ENCODE measurements around the gene PCDH9. TPM values are rescaled to one million over a fixed set of nuclear protein-coding genes. Genes with fewer than 3 reads are reported as not detected.
"Not testable (repeated sequence)": the region's sequence is repeated elsewhere in the genome, so short reads cannot be mapped to it uniquely, and the experiment has no call there.

The PCDH9 gene
- total RNA-seq, 1 donor from 2014 or later: 9.8 TPM

DNA sequence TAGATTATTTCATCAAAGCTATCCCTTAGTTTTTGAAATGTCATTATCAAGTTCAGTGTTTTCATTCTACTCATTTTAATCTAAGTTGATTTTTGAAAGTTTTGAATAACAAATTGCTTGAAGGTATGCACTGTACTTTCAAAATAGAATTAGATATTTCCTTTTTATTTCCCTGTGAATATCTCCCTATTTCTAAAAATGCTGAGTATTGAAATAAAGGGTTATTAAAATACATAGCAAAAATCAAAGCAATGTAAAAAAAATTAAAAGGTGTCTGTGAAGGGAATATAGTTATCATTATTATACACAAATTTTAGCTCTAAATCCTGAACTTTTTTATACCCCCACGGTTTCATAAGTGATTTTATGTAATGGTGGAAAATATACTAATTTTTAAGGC is 967.8 kb downstream of the PCDH9 start:
- H3K9me3 Mint-ChIP-seq (ENCODE audit: low read depth): peaks cover 12% of the 10 kb centered on the region
- peaks cover 9% of the 10 kb centered on the region for H3K4me1 Mint-ChIP-seq (ENCODE audit: low read depth)
- DNase-seq (ENCODE audit: low spot score): no peak
- peaks cover 4% of the 10 kb centered on the region for H3K36me3 Mint-ChIP-seq (ENCODE audit: low read depth)
- no peak overlapping the region for H3K4me3 Mint-ChIP-seq (ENCODE audit: unreplicated experiment)
- H3K27me3 Mint-ChIP-seq (ENCODE audit: low read depth): no peaks in the 10 kb centered on the region
- TF ChIP-seq, protein P1, sequence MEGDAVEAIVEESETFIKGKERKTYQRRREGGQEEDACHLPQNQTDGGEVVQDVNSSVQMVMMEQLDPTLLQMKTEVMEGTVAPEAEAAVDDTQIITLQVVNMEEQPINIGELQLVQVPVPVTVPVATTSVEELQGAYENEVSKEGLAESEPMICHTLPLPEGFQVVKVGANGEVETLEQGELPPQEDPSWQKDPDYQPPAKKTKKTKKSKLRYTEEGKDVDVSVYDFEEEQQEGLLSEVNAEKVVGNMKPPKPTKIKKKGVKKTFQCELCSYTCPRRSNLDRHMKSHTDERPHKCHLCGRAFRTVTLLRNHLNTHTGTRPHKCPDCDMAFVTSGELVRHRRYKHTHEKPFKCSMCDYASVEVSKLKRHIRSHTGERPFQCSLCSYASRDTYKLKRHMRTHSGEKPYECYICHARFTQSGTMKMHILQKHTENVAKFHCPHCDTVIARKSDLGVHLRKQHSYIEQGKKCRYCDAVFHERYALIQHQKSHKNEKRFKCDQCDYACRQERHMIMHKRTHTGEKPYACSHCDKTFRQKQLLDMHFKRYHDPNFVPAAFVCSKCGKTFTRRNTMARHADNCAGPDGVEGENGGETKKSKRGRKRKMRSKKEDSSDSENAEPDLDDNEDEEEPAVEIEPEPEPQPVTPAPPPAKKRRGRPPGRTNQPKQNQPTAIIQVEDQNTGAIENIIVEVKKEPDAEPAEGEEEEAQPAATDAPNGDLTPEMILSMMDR (IDR thresholded peaks at IDR 0.05): no peak
- no peak overlapping the region for H3K27ac Mint-ChIP-seq (ENCODE audit: unreplicated experiment)

DNA sequence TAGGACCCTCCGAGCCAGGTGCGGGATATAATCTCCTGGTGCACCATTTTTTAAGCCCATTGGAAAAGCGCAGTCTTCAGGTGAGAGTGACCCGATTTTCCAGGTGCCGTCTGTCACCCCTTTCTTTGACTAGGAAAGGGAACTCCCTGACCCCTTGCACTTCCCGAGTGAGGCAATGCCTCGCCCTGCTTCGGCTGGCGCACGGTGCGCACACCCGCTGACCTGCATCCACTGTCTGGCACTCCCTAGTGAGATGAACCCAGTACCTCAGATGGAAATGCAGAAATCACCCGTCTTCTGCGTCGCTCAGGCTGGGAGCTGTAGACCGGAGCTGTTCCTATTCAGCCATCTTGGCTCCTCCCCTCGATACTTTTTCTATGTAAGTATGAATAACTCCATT is 970.7 kb downstream of the PCDH9 start:
- not testable (repeated sequence) for H3K27ac Mint-ChIP-seq (ENCODE audit: unreplicated experiment); H3K27me3 Mint-ChIP-seq (ENCODE audit: low read depth); H3K36me3 Mint-ChIP-seq (ENCODE audit: low read depth); DNase-seq (ENCODE audit: low spot score); H3K4me1 Mint-ChIP-seq (ENCODE audit: low read depth); H3K4me3 Mint-ChIP-seq (ENCODE audit: unreplicated experiment)
- peaks cover 16% of the 10 kb centered on the region for H3K9me3 Mint-ChIP-seq (ENCODE audit: low read depth)
